HFF-Myc (cell line): ENCODE data around the gene TK1.

ENCODE experiments used
- DNase-seq: peaks from one replicate; pipeline ENCODE4 v3.0.0-alpha.2; 2011; ENCODE audit warnings: low read depth; ENCODE audit errors: extremely low read depth
- H3K4me3 ChIP-seq: replicated peaks from 2 replicates; pipeline ENCODE4 v1.5.1; 2011; ENCODE audit warnings: low read depth, mild to moderate bottlenecking, control low read depth, low read length
- CTCF ChIP-seq: IDR thresholded peaks from 2 replicates; pipeline ENCODE4 v1.5.1; 2012; ENCODE audit warnings: mild to moderate bottlenecking, low read depth, low read length, control low read depth; ENCODE audit errors: missing control alignments

Gene TK1

GRCh38 chr17:78231991-78232858 lies 45.4 kb upstream of the TK1 start:
- no peak overlapping the region for H3K4me3 ChIP-seq
- no peak for TF ChIP-seq CTCF
- no peak for DNase-seq

- TF ChIP-seq CTCF = no peak
- H3K4me3 ChIP-seq = no peak within 1 kb of the TSS
- DNase-seq = no peak
These were observed 44.4 kb upstream of the TK1 start, which contains the start of gene TMEM235 for GRCh38 chr17:78230996-78231935. Gene TMEM235, plus strand, starts transcription at chr17:78231631. Its CDS starts 393 bp downstream, at chr17:78232024.

GRCh38 chr17:78230252-78230962 lies 43.6 kb upstream of the TK1 start:
- H3K4me3 ChIP-seq = no peak overlapping the region
- TF ChIP-seq CTCF = no peak
- no peak for DNase-seq

- no peak for DNase-seq
- no peak for TF ChIP-seq CTCF
- H3K4me3 ChIP-seq = no peak overlapping the region
These were observed 41.3 kb upstream of the TK1 start for GRCh38 chr17:78228176-78228575.

DNA sequence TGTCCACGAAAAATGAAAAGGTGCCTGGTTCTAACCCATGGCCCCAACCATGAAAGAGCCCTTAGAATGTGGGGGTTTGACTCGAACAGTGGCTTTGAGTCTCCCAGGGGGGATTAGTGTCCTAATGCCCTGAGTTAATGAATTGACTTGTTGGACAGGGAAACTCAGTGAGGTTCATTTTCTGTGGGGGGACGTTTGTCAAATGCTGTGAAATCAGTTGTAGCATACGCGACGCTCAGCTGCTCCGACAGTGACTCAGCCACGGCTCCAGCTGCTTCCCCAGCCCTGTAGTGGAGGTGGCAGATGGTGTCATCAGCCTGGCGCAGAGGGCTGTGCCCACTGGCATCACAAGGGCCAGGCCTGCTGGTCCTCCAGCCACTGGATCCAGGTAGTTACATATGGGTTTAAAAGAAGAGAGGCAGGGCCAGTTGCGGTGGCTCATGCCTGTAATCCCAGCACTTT lies 40.6 kb upstream of the TK1 start:
- no peak overlapping the region for H3K4me3 ChIP-seq
- no peak for DNase-seq
- TF ChIP-seq CTCF = no peak

DNA sequence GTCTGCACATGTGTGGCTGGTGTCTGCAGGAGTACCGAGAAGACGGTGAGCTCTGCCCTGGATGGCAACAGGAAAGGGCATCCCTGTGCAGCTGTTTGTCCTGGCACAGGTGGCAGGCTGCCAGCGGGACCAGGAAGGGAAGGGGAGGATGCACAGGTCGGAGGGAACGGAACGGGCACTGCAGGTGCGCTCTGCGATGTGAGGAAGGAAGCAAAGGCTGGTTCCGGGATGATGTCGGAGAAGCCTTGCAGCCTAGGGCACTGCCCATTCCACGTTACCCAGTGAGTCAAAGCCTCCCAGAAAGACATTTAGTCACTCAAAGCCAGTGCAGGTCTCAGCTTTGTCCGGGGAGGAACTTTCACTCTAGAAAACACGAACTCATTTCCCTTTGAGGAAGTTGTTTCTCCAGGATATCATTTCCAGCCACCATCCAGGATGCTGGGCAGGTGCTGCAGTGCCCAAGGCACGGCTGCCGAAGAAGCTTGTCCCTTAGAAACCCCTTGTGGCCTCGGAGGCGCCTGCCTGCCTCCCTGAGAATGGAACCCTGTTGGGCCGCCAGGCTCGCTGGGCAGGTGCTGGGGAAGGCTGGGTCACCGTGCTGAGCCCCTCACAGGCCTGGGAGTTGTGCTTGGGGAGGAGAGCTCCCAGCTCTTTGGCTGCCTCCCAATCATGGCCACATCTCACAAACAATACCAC lies 40.1 kb upstream of the TK1 start:
- no peak overlapping the region for H3K4me3 ChIP-seq
- no peak for TF ChIP-seq CTCF
- no peak for DNase-seq
